Thoracic aorta (tissue), 2 donors: ENCODE results near the gene PI4K2B. TPM values are rescaled to one million over a fixed set of nuclear protein-coding genes. Genes with fewer than 3 reads are reported as not detected.

Source experiments
- ATAC-seq: fragments of 150-250 bp; one replicate; pipeline ENCODE4 v1.8.0; 2017; ENCODE audit warnings: low read depth; ENCODE audit not compliant: insufficient number of reproducible peaks, low FRiP score
- DNase-seq: peaks from one replicate; pipeline ENCODE4 v3.0.0-alpha.2; 2020; ENCODE audit warnings: low spot score
- H3K27ac ChIP-seq, 2 donors: fragments of 200-600 bp; sonication (generic); 1 replicate in 1 of 2; 2 replicates in 1 of 2; pipeline ENCODE4 v1.5.1; 2016; ENCODE audit warnings: mild to moderate bottlenecking in 2 of 2, moderate library complexity in 2 of 2
- H3K27me3 ChIP-seq: fragments of 200-600 bp; sonication (generic); replicated peaks from 2 replicates; pipeline ENCODE4 v1.6.0; 2016; ENCODE audit warnings: mild to moderate bottlenecking; ENCODE audit not compliant: insufficient read depth
- H3K36me3 ChIP-seq: fragments of 200-600 bp; sonication (generic); one replicate; pipeline ENCODE4 v1.5.1; 2016
- H3K4me1 ChIP-seq, 2 donors: fragments of 200-600 bp; sonication (generic); 1 replicate in 1 of 2; 2 replicates in 1 of 2; pipeline versions ENCODE4 v1.5.1 to v1.6.0; 2016; ENCODE audit warnings: low read depth in 2 of 2, mild to moderate bottlenecking in 1 of 2; ENCODE audit not compliant: control insufficient read depth in 1 of 2
- H3K4me3 ChIP-seq: fragments of 200-600 bp; sonication (generic); 2 replicates; pipeline ENCODE4 v1.5.1; 2016; ENCODE audit warnings: mild to moderate bottlenecking
- H3K9me3 ChIP-seq: fragments of 200-600 bp; sonication (generic); 2 replicates; pipeline ENCODE4 v1.5.1; 2016
- CTCF ChIP-seq: fragments of 200-600 bp; sonication (generic); IDR thresholded peaks from one replicate; pipeline ENCODE4 v1.5.1; 2019; ENCODE audit warnings: antibody characterized with exemption
- total RNA-seq, 2 donors: library from RNA; depleted of rRNA; stranded (reverse); fragments of >200 nt; gene quantifications; one replicate each; pipeline versions ENCODE4 v1.1.0 to v1.2.3, GENCODE V29; 2016

PI4K2B gene
- total RNA-seq, 2 donors from 2014 or later = 11.8 to 12.9 TPM

GRCh38 chr4:25302626-25303025 is 68.8 kb downstream of the PI4K2B start:
- ATAC-seq (no peak), DNase-seq (no peak)
- Histone ChIP-seq H3K4me3 (no peak overlapping the region), H3K9me3 (no peaks in the 10 kb centered on the region), H3K4me1 (no peaks in the 10 kb centered on the region), H3K36me3 (no peaks in the 10 kb centered on the region), H3K27ac (no peak overlapping the region), H3K27me3 (no peaks in the 10 kb centered on the region)
- TF ChIP-seq CTCF = no peak

DNA sequence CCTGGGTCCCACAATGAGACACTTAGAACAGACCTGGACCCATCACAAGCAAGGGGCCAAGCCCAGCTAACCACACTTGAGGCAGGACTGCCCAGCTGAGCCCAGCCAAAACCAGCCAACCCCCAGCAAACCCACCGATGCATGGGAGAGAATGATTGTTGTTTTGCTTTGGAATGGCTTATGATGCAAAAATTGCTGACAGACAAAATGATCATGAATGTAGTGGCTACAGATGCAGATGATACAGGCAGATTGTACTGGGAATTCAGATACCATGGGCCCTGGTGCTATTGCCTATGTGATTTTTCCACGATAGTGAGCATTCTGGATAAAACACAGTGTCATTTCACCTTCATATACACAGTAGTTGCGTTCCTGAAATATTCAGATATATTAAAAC is 69.7 kb downstream of the PI4K2B start:
- H3K36me3 ChIP-seq = no peaks in the 10 kb centered on the region
- no peaks in the 10 kb centered on the region for H3K4me1 ChIP-seq
- no peaks in the 10 kb centered on the region for H3K9me3 ChIP-seq
- no peak overlapping the region for H3K4me3 ChIP-seq
- TF ChIP-seq CTCF = no peak
- DNase-seq (no peak), ATAC-seq (no peak)
- no peak overlapping the region for H3K27ac ChIP-seq
- no peaks in the 10 kb centered on the region for H3K27me3 ChIP-seq

- no peak for ATAC-seq
- Histone ChIP-seq H3K4me3 (no peak overlapping the region), H3K27me3 (no peaks in the 10 kb centered on the region), H3K27ac (no peak overlapping the region), H3K9me3 (no peaks in the 10 kb centered on the region), H3K36me3 (no peaks in the 10 kb centered on the region), H3K4me1 (no peaks in the 10 kb centered on the region)
- no peak for DNase-seq
- TF ChIP-seq CTCF = no peak
Observed at GRCh38 chr4:25306518-25307057, 72.8 kb downstream of the PI4K2B start.

GRCh38 chr4:25307596-25307995 is 73.8 kb downstream of the PI4K2B start:
- no peak for ATAC-seq

GRCh38 chr4:25308306-25308705 is 74.5 kb downstream of the PI4K2B start:
- DNase-seq = no peak
- no peak for TF ChIP-seq CTCF
- H3K27me3 ChIP-seq = no peaks in the 10 kb centered on the region
- no peak for ATAC-seq
- peaks cover under 1 to 4% of the 10 kb centered on the region in 2 donors for H3K4me1 ChIP-seq
- H3K9me3 ChIP-seq = no peaks in the 10 kb centered on the region
- H3K4me3 ChIP-seq = no peak overlapping the region
- no peaks in the 10 kb centered on the region for H3K36me3 ChIP-seq
- H3K27ac ChIP-seq = no peak overlapping the region

More at GRCh38 chr4:25307596-25307995, 73.8 kb downstream of the PI4K2B start:
- H3K4me3 ChIP-seq = no peak overlapping the region
- no peaks in the 10 kb centered on the region for H3K36me3 ChIP-seq
- H3K27me3 ChIP-seq = no peaks in the 10 kb centered on the region
- H3K4me1 ChIP-seq = no peaks in the 10 kb centered on the region
- no peak for TF ChIP-seq CTCF
- no peaks in the 10 kb centered on the region for H3K9me3 ChIP-seq
- DNase-seq = no peak
- no peak overlapping the region for H3K27ac ChIP-seq
